Testis (tissue), 2 donors: Measurements from ENCODE around the gene PRKD3.

ENCODE experiments used
- POLR2A ChIP-seq: fragments of 450-650 bp; IDR thresholded peaks from one replicate; pipeline ENCODE4 v1.6.1; 2017; ENCODE audit warnings: antibody characterized with exemption, mild to moderate bottlenecking, moderate library complexity
- TF ChIP-seq, protein P1 (sequence below), 3 experiments: fragments of 450-650 bp in 2 of 3; fragments of 200-600 bp in 1 of 3; sonication (generic) in 1 of 3; IDR thresholded peaks; one replicate each; pipeline ENCODE4 v1.5.1; 2016 to 2019; ENCODE audit warnings: antibody characterized with exemption in 3 of 3, mild to moderate bottlenecking in 2 of 3, moderate library complexity in 1 of 3

DNA sequence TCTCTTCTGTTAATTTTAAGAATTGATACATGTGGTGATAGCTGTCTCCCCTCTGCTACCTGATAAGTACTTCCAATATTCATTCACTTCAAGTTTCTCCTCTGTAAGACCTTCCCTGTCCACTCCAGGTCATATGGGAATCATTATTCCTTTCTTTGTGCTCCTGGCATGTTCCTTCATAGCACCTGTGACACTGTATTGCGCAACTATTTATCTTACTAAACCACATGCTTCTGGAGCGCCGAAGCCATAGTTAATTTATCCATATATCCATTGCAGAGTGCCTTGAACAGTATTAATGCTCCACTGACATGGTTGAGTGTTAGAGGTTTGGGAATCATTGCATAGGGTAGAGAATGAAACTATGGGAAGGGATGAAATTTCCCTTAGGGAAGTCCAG, 7.9 kb upstream of the PRKD3 start:
- TF ChIP-seq, protein P1, sequence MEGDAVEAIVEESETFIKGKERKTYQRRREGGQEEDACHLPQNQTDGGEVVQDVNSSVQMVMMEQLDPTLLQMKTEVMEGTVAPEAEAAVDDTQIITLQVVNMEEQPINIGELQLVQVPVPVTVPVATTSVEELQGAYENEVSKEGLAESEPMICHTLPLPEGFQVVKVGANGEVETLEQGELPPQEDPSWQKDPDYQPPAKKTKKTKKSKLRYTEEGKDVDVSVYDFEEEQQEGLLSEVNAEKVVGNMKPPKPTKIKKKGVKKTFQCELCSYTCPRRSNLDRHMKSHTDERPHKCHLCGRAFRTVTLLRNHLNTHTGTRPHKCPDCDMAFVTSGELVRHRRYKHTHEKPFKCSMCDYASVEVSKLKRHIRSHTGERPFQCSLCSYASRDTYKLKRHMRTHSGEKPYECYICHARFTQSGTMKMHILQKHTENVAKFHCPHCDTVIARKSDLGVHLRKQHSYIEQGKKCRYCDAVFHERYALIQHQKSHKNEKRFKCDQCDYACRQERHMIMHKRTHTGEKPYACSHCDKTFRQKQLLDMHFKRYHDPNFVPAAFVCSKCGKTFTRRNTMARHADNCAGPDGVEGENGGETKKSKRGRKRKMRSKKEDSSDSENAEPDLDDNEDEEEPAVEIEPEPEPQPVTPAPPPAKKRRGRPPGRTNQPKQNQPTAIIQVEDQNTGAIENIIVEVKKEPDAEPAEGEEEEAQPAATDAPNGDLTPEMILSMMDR (IDR thresholded peaks at IDR 0.05) = no peak
- TF ChIP-seq POLR2A = no peak
